Subcutaneous adipose tissue (tissue), 4 donors: Measurements from ENCODE around the gene ADAMTS1. TPM values are rescaled to one million over a fixed set of nuclear protein-coding genes. Genes with fewer than 3 reads are reported as not detected.

Experiments used
- CTCF ChIP-seq: fragments of 450-650 bp; IDR thresholded peaks from one replicate; pipeline ENCODE4 v1.5.1; 2016; ENCODE audit warnings: low read depth, mild to moderate bottlenecking, control low read depth, antibody characterized with exemption, moderate library complexity
- total RNA-seq, 4 donors: library from RNA; depleted of rRNA; stranded (reverse); fragments of >200 nt; gene quantifications; one replicate each; pipeline ENCODE4 v1.1.0, GENCODE V29; 2016

ADAMTS1 gene
- total RNA-seq, 4 donors from 2014 or later: 106 to 173 (median 118) TPM

DNA sequence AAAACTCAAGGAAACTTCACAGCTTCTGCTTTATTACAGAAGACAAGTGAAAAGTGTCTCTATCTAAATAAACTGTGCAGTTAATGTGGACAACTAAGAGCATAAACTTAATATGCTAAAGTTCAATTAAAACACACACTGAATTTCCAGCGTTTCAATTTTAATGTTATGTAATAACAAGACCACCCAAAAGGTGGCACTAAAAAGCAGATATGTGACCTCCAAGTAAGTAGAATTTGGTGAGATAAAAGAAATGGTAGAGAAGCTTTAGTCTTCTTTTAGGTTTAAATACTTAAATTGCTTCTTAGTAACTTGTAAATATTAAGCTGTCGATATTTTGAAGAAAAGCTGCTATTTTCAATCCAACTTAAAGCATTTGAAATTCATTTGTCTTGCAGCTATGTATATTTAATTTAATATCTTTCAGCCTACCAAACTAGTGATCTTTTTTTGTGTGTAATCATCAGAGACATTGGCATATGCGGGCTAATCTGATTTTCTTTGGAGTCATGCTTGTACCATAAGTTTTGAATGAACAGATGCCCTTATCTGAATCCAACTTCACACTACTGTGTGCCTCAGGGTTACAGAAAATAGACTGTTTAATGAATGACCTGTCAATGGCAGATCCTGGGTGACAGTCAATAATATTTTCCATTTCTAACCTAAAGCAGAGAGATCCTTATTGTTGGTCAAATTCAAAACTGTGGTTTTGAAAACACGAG, 36.5 kb upstream of the ADAMTS1 start:
- TF ChIP-seq CTCF: no peak

DNA sequence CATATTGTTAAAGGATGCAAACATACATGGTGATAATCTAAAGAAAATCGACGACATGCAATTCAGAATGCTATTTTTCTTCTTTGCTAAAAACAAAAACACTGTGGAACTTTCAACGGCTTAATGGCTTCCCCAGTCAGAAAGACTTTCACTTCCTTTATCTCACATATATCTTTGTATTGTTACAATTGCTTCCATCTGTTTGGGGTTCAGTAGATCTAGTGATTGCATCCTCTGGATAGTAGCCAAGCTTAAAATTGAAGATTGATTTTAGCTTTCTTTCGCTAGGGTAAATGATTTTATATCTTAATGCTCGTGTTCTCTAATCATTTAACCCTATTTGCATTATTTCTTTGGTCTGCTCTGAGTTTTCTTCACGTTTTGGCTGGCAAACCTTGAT, 31.8 kb upstream of the ADAMTS1 start:
- TF ChIP-seq CTCF: no peak

- TF ChIP-seq CTCF: no peak
Observed at GRCh38 chr21:26874347-26874746, 29.1 kb upstream of the ADAMTS1 start.

GRCh38 chr21:26865857-26866256, 20.6 kb upstream of the ADAMTS1 start:
- TF ChIP-seq CTCF: no peak

- no peak for TF ChIP-seq CTCF
Observed at GRCh38 chr21:26852423-26852822, 7.2 kb upstream of the ADAMTS1 start.

GRCh38 chr21:26851109-26851944, 6.1 kb upstream of the ADAMTS1 start:
- TF ChIP-seq CTCF: no peak

DNA sequence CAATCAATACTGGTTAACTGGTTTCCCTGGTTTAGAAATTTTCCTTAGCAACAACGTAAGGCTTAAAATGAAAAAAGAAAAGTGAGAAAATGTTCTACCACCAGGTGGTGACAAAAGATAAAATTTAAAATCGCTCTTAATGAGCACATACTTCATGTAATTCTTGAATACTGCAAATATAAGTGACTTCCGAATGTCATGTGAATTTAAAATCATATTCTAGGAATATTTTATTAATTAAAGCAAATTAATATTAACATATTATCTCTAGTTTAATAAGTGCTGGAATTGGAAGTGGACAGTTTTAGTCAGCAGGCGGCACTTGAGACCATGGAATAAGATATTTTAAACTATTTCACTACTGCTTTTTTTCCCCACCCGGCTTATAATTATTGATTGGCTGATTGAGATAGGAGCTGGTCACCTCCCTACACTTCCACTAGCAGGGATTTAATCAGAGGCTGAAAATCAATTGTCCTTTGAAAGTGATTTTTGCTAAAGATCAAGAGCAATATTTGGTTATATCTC, 5.0 kb upstream of the ADAMTS1 start:
- no peak for TF ChIP-seq CTCF
